OCI-LY1 (cell line): ENCODE results near the gene DIP2C.

ENCODE experiments used
- EZH2 ChIP-seq: fragments of 200-600 bp; sonication (generic), shearing (Covaris generic); IDR thresholded peaks from 2 replicates; pipeline ENCODE4 v1.8.0; 2017; ENCODE audit warnings: borderline replicate concordance, mixed run types, mild to moderate bottlenecking, antibody characterized with exemption, low read length, moderate library complexity, mixed read lengths
- TF ChIP-seq, protein P1 (sequence below): fragments of 200-600 bp; sonication (generic), shearing (Covaris generic); IDR thresholded peaks from 2 replicates; pipeline ENCODE4 v1.5.1; 2017; ENCODE audit warnings: mild to moderate bottlenecking, antibody characterized with exemption, low read length, moderate library complexity, mixed read lengths

DNA sequence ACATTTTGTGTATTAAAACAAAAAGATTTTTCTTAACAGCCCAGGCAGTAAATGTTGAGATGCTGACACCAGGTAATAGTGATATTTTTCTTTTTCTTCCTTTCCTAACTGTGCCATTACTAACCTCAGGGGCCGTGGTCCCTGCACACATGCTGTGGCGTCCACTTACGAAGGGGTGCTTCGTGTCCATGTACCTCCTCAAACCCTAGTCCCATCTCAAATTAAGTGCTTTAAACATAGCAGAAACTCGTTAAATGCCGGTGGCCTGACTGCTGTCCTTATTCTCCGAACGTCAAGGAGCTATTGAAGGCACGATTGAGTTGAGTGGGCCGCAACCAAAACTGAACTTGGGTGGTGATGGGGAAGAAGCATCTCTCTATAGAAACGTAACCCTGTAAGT is 421.8 kb downstream of the DIP2C start:
- no peak for TF ChIP-seq EZH2
- TF ChIP-seq, protein P1, sequence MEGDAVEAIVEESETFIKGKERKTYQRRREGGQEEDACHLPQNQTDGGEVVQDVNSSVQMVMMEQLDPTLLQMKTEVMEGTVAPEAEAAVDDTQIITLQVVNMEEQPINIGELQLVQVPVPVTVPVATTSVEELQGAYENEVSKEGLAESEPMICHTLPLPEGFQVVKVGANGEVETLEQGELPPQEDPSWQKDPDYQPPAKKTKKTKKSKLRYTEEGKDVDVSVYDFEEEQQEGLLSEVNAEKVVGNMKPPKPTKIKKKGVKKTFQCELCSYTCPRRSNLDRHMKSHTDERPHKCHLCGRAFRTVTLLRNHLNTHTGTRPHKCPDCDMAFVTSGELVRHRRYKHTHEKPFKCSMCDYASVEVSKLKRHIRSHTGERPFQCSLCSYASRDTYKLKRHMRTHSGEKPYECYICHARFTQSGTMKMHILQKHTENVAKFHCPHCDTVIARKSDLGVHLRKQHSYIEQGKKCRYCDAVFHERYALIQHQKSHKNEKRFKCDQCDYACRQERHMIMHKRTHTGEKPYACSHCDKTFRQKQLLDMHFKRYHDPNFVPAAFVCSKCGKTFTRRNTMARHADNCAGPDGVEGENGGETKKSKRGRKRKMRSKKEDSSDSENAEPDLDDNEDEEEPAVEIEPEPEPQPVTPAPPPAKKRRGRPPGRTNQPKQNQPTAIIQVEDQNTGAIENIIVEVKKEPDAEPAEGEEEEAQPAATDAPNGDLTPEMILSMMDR = no peak
